Osteocyte (in vitro differentiated cells): ENCODE data around the gene ITGB3. TPM values are rescaled to one million over a fixed set of nuclear protein-coding genes. Genes with fewer than 3 reads are reported as not detected.

Source experiments
- DNase-seq: peaks from one replicate; pipeline ENCODE4 v3.0.0; 2021; ENCODE audit warnings: mixed read lengths; ENCODE audit not compliant: unreplicated experiment; ENCODE audit errors: extremely low spot score
- H3K27ac Mint-ChIP-seq: one replicate; pipeline ENCODE4 v1.8.0; 2021; ENCODE audit warnings: mild to moderate bottlenecking, mixed read lengths; ENCODE audit not compliant: unreplicated experiment
- H3K27me3 Mint-ChIP-seq: one replicate; pipeline ENCODE4 v1.8.0; 2021; ENCODE audit warnings: mixed read lengths; ENCODE audit not compliant: unreplicated experiment
- H3K36me3 Mint-ChIP-seq: one replicate; pipeline ENCODE4 v1.8.0; 2021; ENCODE audit warnings: mixed read lengths; ENCODE audit not compliant: unreplicated experiment
- H3K4me1 Mint-ChIP-seq: one replicate; pipeline ENCODE4 v1.8.0; 2021; ENCODE audit warnings: mixed read lengths; ENCODE audit not compliant: unreplicated experiment
- H3K4me3 Mint-ChIP-seq: one replicate; pipeline ENCODE4 v1.8.0; 2021; ENCODE audit warnings: mild to moderate bottlenecking, moderate library complexity, mixed read lengths; ENCODE audit not compliant: unreplicated experiment
- H3K9me3 Mint-ChIP-seq: one replicate; pipeline ENCODE4 v1.8.0; 2021; ENCODE audit warnings: mixed read lengths; ENCODE audit not compliant: unreplicated experiment
- CTCF ChIP-seq: fragments of 200-600 bp; sonication (generic); IDR thresholded peaks from 2 replicates; pipeline ENCODE4 v1.5.0; 2021; ENCODE audit warnings: antibody characterized with exemption, mild to moderate bottlenecking, moderate library complexity
- total RNA-seq: library from RNA; stranded (reverse); gene quantifications from 2 replicates; pipeline ENCODE4 v1.2.1, GENCODE V29; 2021

ITGB3 gene
- total RNA-seq, 1 donor from 2014 or later = 3.3 TPM

- Mint-ChIP-seq H3K36me3 (peaks cover 7% of the 10 kb centered on the region), H3K27me3 (no peaks in the 10 kb centered on the region), H3K4me3 (no peak overlapping the region), H3K4me1 (peaks cover 21% of the 10 kb centered on the region), H3K9me3 (peaks cover 14% of the 10 kb centered on the region), H3K27ac (peak overlapping the region; percentile 77)
- DNase-seq = no peak
- TF ChIP-seq CTCF = no peak
Observed at GRCh38 chr17:47305302-47305923, 51.8 kb downstream of the ITGB3 start.

GRCh38 chr17:47310186-47310733 lies 56.6 kb downstream of the ITGB3 start:
- no peak overlapping the region for H3K4me3 Mint-ChIP-seq
- H3K4me1 Mint-ChIP-seq = peaks cover 30% of the 10 kb centered on the region
- DNase-seq = no peak
- H3K27me3 Mint-ChIP-seq = no peaks in the 10 kb centered on the region
- no peaks in the 10 kb centered on the region for H3K9me3 Mint-ChIP-seq
- no peak overlapping the region for H3K27ac Mint-ChIP-seq
- no peak for TF ChIP-seq CTCF
- no peaks in the 10 kb centered on the region for H3K36me3 Mint-ChIP-seq

GRCh38 chr17:47311420-47311819 lies 57.8 kb downstream of the ITGB3 start:
- Mint-ChIP-seq H3K27me3 (no peaks in the 10 kb centered on the region), H3K4me1 (peaks cover 27% of the 10 kb centered on the region), H3K9me3 (no peaks in the 10 kb centered on the region), H3K4me3 (no peak overlapping the region), H3K36me3 (no peaks in the 10 kb centered on the region), H3K27ac (no peak overlapping the region)
- TF ChIP-seq CTCF = no peak
- DNase-seq = no peak

- TF ChIP-seq CTCF = peak; percentile 88
- no peaks in the 10 kb centered on the region for H3K36me3 Mint-ChIP-seq
- no peaks in the 10 kb centered on the region for H3K27me3 Mint-ChIP-seq
- no peak for DNase-seq
- H3K9me3 Mint-ChIP-seq = no peaks in the 10 kb centered on the region
- no peak overlapping the region for H3K4me3 Mint-ChIP-seq
- peak overlapping the region; percentile 77 for H3K27ac Mint-ChIP-seq
- peaks cover 27% of the 10 kb centered on the region for H3K4me1 Mint-ChIP-seq
Observed at GRCh38 chr17:47315451-47316266, 62.0 kb downstream of the ITGB3 start.

GRCh38 chr17:47316311-47316710 lies 62.7 kb downstream of the ITGB3 start:
- Mint-ChIP-seq H3K36me3 (peaks cover 4% of the 10 kb centered on the region), H3K27me3 (no peaks in the 10 kb centered on the region), H3K4me1 (peaks cover 27% of the 10 kb centered on the region), H3K4me3 (no peak overlapping the region), H3K9me3 (peaks cover 4% of the 10 kb centered on the region), H3K27ac (no peak overlapping the region)
- TF ChIP-seq CTCF = no peak
- DNase-seq = no peak
